Measurements from ENCODE around the gene PIGU. TPM values are rescaled to one million over a fixed set of nuclear protein-coding genes. Genes with fewer than 3 reads are reported as not detected.

Gene PIGU
- total RNA-seq, 1 donor from 2014 or later: 19.8 TPM

DNA sequence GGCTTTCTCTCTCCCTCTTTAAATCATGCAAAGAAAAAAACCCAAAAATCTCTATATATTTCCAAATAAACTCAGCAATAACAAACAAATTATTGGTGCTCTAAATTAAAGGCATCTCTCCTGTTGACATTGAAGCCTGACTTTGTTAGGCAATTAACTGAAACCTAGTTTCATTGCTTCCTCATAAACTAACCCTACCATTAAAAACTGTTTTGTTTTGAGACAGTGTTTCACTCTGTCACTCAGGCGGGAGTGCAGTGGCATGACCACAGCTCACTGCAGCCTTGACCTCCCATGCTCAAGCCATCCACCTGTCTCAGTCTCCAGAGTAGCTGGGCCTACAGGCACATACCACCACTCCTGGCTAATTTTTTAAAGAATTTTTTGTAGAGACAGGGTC lies 34.9 kb downstream of the PIGU start:
- no peaks in the 10 kb centered on the region for H3K27me3 Mint-ChIP-seq (ENCODE audit: low read depth)
- TF ChIP-seq, protein P1, sequence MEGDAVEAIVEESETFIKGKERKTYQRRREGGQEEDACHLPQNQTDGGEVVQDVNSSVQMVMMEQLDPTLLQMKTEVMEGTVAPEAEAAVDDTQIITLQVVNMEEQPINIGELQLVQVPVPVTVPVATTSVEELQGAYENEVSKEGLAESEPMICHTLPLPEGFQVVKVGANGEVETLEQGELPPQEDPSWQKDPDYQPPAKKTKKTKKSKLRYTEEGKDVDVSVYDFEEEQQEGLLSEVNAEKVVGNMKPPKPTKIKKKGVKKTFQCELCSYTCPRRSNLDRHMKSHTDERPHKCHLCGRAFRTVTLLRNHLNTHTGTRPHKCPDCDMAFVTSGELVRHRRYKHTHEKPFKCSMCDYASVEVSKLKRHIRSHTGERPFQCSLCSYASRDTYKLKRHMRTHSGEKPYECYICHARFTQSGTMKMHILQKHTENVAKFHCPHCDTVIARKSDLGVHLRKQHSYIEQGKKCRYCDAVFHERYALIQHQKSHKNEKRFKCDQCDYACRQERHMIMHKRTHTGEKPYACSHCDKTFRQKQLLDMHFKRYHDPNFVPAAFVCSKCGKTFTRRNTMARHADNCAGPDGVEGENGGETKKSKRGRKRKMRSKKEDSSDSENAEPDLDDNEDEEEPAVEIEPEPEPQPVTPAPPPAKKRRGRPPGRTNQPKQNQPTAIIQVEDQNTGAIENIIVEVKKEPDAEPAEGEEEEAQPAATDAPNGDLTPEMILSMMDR (IDR thresholded peaks at IDR 0.05): no peak
- no peak overlapping the region for H3K27ac Mint-ChIP-seq (ENCODE audit: unreplicated experiment)
- DNase-seq (ENCODE audit: low spot score): no peak
- no peak overlapping the region for H3K4me3 Mint-ChIP-seq (ENCODE audit: unreplicated experiment)
- H3K4me1 Mint-ChIP-seq (ENCODE audit: low read depth): no peaks in the 10 kb centered on the region
- peaks cover 15% of the 10 kb centered on the region for H3K36me3 Mint-ChIP-seq (ENCODE audit: low read depth)
- H3K9me3 Mint-ChIP-seq (ENCODE audit: low read depth): no peaks in the 10 kb centered on the region

DNA sequence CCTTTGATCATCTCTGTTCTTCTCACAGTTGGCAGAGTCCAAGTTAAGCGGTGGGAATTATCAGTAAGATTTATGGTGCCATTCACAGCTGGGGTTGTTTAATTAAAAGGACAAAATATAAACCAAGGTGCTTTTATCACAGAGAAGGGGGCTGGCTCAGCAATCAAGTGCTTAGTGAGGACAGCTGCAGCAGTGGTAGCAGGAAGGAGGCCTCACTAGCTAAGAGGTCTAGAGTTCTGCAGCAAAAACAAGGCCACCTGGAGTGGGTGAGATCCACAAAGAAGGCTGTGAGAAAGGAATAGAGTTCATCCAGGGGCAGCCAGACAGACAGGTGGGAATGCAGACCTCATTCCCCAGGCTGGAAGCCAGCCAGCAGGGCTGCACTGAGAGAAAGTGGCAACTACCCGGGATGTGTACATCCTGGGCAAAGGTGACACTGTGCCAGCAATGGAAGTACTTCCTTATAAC lies 37.1 kb downstream of the PIGU start:
- Mint-ChIP-seq H3K9me3 (ENCODE audit: low read depth) (no peaks in the 10 kb centered on the region), H3K27me3 (ENCODE audit: low read depth) (no peaks in the 10 kb centered on the region), H3K4me3 (ENCODE audit: unreplicated experiment) (no peak overlapping the region), H3K36me3 (ENCODE audit: low read depth) (peaks cover 27% of the 10 kb centered on the region), H3K27ac (ENCODE audit: unreplicated experiment) (no peak overlapping the region), H3K4me1 (ENCODE audit: low read depth) (no peaks in the 10 kb centered on the region)
- DNase-seq (ENCODE audit: low spot score): no peak
- TF ChIP-seq, protein P1 (IDR thresholded peaks at IDR 0.05): no peak

DNA sequence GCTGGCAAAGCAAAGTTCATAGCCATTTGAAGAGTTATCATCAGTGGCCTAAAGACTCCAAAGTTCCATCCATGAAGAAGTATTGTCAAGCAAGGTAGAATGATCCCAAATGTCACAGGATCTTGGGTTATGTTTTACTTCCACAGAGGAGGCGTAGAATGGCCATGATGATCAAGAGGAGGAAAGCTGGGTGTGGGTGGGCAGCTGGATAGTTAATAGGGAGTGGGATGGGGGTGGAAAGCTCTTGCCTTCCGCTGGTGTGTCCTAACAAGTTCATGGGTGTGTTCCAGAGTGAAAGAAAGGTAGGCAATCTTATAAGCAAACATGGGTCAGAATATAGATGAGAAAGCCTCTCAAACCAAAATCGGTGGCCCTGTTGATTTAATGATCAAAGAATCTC lies 38.4 kb downstream of the PIGU start:
- Mint-ChIP-seq H3K9me3 (ENCODE audit: low read depth) (no peaks in the 10 kb centered on the region), H3K4me3 (ENCODE audit: unreplicated experiment) (no peak overlapping the region), H3K27me3 (ENCODE audit: low read depth) (no peaks in the 10 kb centered on the region), H3K36me3 (ENCODE audit: low read depth) (peaks cover 29% of the 10 kb centered on the region), H3K4me1 (ENCODE audit: low read depth) (no peaks in the 10 kb centered on the region), H3K27ac (ENCODE audit: unreplicated experiment) (no peak overlapping the region)
- TF ChIP-seq, protein P1 (IDR thresholded peaks at IDR 0.05): no peak
- no peak for DNase-seq (ENCODE audit: low spot score)

DNA sequence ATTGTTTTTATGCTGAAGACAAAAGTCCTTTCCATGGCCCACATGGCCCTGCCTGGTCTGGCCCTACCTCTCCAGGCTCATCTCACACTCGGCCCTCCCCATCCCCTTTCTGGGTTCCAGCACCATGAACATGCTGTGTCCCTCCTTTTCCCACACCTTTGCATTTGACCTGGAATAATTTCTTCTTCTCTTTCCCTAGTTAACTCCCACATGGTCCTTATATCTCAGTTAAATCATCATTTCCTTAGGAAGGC lies 38.9 kb downstream of the PIGU start:
- Mint-ChIP-seq H3K9me3 (ENCODE audit: low read depth) (no peaks in the 10 kb centered on the region), H3K27me3 (ENCODE audit: low read depth) (no peaks in the 10 kb centered on the region), H3K36me3 (ENCODE audit: low read depth) (peaks cover 32% of the 10 kb centered on the region), H3K4me3 (ENCODE audit: unreplicated experiment) (no peak overlapping the region), H3K4me1 (ENCODE audit: low read depth) (no peaks in the 10 kb centered on the region), H3K27ac (ENCODE audit: unreplicated experiment) (no peak overlapping the region)
- TF ChIP-seq, protein P1 (IDR thresholded peaks at IDR 0.05): no peak
- DNase-seq (ENCODE audit: low spot score): no peak

DNA sequence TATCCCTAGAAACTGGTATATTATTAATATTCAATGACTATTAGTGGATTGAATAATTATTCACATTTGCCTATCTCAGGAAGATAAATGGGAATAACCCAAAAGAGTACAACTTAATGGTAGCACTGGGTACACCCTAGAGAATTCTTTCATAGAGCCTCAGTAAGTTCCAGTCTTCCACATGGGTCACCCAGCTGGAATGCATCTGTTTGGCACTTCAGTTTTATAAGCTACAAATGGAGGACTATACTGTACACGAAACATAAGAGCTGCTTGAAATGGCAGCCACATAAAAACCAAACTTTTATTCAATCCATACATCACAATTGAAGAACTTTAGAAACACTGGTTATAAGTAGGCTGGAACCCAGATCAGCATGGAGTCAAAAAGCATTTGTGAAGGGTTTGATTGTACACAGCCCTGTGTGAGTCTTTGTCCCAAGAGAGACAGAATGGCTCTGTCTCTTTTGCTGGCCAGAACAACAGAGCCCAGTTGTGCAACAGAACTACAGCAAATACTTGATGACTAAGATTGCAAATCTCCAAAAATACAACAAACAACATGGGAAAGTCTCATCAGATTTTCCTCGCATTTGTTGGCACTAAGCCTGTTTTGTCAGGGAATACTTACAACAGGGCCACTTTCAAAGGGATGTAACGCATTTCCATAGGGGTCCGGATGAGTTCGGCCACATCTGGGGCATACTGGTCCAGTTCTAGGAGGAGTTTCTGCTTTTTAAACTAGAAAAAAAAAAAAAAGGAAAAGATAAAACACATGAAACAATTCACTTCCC lies 39.5 kb downstream of the PIGU start:
- H3K36me3 Mint-ChIP-seq (ENCODE audit: low read depth): peaks cover 37% of the 10 kb centered on the region
- H3K4me1 Mint-ChIP-seq (ENCODE audit: low read depth): no peaks in the 10 kb centered on the region
- TF ChIP-seq, protein P1 (IDR thresholded peaks at IDR 0.05): no peak
- no peaks in the 10 kb centered on the region for H3K27me3 Mint-ChIP-seq (ENCODE audit: low read depth)
- DNase-seq (ENCODE audit: low spot score): no peak
- H3K4me3 Mint-ChIP-seq (ENCODE audit: unreplicated experiment): no peak overlapping the region
- H3K9me3 Mint-ChIP-seq (ENCODE audit: low read depth): no peaks in the 10 kb centered on the region
- H3K27ac Mint-ChIP-seq (ENCODE audit: unreplicated experiment): no peak overlapping the region
